Liver (tissue), 3 donors: Measurements from ENCODE around the gene SGPL1.

Experiments
- FOXA1 ChIP-seq: IDR thresholded peaks from 2 replicates; pipeline ENCODE4 v1.6.1; 2016; ENCODE audit warnings: antibody characterized with exemption
- GABPA ChIP-seq, 2 donors: IDR thresholded peaks in 1 of 2; conservative IDR thresholded peaks in 1 of 2; 2 replicates each; pipeline ENCODE4 v1.6.1; 2016; ENCODE audit warnings: antibody characterized with exemption in 2 of 2, mild to moderate bottlenecking in 1 of 2, moderate library complexity in 1 of 2
- JUND ChIP-seq, 2 donors: IDR thresholded peaks; 2 replicates each; pipeline ENCODE4 v1.6.1; 2016; ENCODE audit warnings: antibody characterized with exemption in 2 of 2
- NR2F2 ChIP-seq: IDR thresholded peaks from 2 replicates; pipeline ENCODE4 v1.6.1; 2016; ENCODE audit warnings: antibody characterized with exemption
- RAD21 ChIP-seq, 2 donors: IDR thresholded peaks; 2 replicates each; pipeline ENCODE4 v1.6.1; 2016; ENCODE audit warnings: antibody characterized with exemption in 2 of 2, mild to moderate bottlenecking in 2 of 2
- RXRA ChIP-seq, 2 donors: IDR thresholded peaks; 2 replicates each; pipeline ENCODE4 v1.6.1; 2017 to 2018; ENCODE audit warnings: antibody characterized with exemption in 2 of 2, mild to moderate bottlenecking in 1 of 2
- SP1 ChIP-seq: IDR thresholded peaks from 2 replicates; pipeline ENCODE4 v1.6.1; 2018; ENCODE audit warnings: antibody characterized with exemption, mild to moderate bottlenecking
- TAF1 ChIP-seq: conservative IDR thresholded peaks from 2 replicates; pipeline ENCODE4 v1.6.1; 2016; ENCODE audit warnings: antibody characterized with exemption, mild to moderate bottlenecking
- YY1 ChIP-seq: IDR thresholded peaks from 2 replicates; pipeline ENCODE4 v1.6.1; 2016; ENCODE audit warnings: antibody characterized with exemption, mild to moderate bottlenecking
- TF ChIP-seq, protein P1 (sequence below): IDR thresholded peaks from 2 replicates; pipeline ENCODE4 v1.6.1; 2016; ENCODE audit warnings: antibody characterized with exemption, mild to moderate bottlenecking
- TF ChIP-seq, protein P2 (sequence below): fragments of 150-350 bp; IDR thresholded peaks from 2 replicates; pipeline ENCODE4 v1.5.1; 2017; ENCODE audit warnings: improper control_type of control experiment, low read depth, low read length; ENCODE audit not compliant: missing input control
- TF ChIP-seq, protein P3 (sequence below): IDR thresholded peaks from 2 replicates; pipeline ENCODE4 v1.6.1; 2016; ENCODE audit warnings: antibody characterized with exemption
- TF ChIP-seq, protein P4 (sequence below): IDR thresholded peaks from 2 replicates; pipeline ENCODE4 v1.6.1; 2016; ENCODE audit warnings: antibody characterized with exemption
- TF ChIP-seq, protein P5 (sequence below): IDR thresholded peaks from 2 replicates; pipeline ENCODE4 v1.6.1; 2016; ENCODE audit warnings: antibody characterized with exemption
- donor health status: healthy.
- donor health status: healthy.

DNA sequence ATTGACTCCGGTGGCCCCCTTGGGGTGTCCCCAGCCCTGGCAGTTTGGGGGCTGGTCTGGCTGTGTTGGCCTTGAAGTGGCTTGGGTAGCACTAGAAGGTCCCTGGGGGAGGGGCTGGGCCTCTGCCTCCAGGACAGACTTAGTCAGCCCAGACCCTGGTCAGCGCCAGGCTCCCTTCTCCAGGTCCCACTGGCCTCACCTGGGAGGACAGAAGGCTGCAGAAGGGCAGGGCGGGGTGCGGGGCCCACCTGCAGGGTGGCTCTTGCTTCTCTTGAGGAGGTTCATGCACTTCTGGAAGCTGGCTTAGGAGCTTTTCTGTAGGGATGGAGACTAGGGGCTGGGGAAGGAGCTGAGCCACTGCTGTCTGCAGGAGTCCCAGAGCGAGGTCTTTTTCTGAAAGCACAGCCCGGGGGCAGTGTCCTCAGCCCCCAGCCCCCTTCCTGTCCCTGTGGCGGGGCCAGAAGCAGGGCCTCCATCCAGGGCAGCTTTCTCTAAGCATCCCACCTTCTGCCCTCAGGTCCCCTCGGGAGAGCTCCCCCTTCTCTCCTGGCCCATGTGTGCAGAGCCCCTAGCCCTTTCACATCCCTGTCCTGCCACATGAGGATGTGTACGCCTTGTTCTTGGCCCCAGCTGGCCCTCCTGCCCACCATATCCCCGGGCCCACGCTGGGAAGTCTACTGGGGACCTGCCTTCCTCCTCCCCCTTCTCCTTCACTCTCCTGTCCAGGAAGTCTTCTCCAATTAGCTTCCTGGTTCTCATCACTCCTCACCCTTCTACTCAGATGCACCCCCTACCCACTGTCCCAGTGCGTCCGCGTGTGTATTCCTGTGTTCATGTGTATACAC is 41.6 kb upstream of the SGPL1 start:
- TF ChIP-seq, protein P1, sequence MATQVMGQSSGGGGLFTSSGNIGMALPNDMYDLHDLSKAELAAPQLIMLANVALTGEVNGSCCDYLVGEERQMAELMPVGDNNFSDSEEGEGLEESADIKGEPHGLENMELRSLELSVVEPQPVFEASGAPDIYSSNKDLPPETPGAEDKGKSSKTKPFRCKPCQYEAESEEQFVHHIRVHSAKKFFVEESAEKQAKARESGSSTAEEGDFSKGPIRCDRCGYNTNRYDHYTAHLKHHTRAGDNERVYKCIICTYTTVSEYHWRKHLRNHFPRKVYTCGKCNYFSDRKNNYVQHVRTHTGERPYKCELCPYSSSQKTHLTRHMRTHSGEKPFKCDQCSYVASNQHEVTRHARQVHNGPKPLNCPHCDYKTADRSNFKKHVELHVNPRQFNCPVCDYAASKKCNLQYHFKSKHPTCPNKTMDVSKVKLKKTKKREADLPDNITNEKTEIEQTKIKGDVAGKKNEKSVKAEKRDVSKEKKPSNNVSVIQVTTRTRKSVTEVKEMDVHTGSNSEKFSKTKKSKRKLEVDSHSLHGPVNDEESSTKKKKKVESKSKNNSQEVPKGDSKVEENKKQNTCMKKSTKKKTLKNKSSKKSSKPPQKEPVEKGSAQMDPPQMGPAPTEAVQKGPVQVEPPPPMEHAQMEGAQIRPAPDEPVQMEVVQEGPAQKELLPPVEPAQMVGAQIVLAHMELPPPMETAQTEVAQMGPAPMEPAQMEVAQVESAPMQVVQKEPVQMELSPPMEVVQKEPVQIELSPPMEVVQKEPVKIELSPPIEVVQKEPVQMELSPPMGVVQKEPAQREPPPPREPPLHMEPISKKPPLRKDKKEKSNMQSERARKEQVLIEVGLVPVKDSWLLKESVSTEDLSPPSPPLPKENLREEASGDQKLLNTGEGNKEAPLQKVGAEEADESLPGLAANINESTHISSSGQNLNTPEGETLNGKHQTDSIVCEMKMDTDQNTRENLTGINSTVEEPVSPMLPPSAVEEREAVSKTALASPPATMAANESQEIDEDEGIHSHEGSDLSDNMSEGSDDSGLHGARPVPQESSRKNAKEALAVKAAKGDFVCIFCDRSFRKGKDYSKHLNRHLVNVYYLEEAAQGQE, result no peak
- TF ChIP-seq GABPA (IDR thresholded peaks at IDR 0.05 in 1 of 2, conservative IDR thresholded peaks at IDR 0.05 in 1 of 2) (no peak), RAD21 (IDR thresholded peaks at IDR 0.05) (no peak), NR2F2 (no peak), SP1 (no peak), FOXA1 (no peak), TAF1 (no peak), YY1 (no peak), JUND (IDR thresholded peaks at IDR 0.05) (no peak), RXRA (IDR thresholded peaks at IDR 0.05) (no peak)
- TF ChIP-seq, protein P2, sequence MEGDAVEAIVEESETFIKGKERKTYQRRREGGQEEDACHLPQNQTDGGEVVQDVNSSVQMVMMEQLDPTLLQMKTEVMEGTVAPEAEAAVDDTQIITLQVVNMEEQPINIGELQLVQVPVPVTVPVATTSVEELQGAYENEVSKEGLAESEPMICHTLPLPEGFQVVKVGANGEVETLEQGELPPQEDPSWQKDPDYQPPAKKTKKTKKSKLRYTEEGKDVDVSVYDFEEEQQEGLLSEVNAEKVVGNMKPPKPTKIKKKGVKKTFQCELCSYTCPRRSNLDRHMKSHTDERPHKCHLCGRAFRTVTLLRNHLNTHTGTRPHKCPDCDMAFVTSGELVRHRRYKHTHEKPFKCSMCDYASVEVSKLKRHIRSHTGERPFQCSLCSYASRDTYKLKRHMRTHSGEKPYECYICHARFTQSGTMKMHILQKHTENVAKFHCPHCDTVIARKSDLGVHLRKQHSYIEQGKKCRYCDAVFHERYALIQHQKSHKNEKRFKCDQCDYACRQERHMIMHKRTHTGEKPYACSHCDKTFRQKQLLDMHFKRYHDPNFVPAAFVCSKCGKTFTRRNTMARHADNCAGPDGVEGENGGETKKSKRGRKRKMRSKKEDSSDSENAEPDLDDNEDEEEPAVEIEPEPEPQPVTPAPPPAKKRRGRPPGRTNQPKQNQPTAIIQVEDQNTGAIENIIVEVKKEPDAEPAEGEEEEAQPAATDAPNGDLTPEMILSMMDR, result no peak
- TF ChIP-seq, protein P3, sequence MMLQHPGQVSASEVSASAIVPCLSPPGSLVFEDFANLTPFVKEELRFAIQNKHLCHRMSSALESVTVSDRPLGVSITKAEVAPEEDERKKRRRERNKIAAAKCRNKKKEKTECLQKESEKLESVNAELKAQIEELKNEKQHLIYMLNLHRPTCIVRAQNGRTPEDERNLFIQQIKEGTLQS, result no peak
- TF ChIP-seq, protein P4, sequence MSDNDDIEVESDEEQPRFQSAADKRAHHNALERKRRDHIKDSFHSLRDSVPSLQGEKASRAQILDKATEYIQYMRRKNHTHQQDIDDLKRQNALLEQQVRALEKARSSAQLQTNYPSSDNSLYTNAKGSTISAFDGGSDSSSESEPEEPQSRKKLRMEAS, result no peak
- TF ChIP-seq, protein P5, sequence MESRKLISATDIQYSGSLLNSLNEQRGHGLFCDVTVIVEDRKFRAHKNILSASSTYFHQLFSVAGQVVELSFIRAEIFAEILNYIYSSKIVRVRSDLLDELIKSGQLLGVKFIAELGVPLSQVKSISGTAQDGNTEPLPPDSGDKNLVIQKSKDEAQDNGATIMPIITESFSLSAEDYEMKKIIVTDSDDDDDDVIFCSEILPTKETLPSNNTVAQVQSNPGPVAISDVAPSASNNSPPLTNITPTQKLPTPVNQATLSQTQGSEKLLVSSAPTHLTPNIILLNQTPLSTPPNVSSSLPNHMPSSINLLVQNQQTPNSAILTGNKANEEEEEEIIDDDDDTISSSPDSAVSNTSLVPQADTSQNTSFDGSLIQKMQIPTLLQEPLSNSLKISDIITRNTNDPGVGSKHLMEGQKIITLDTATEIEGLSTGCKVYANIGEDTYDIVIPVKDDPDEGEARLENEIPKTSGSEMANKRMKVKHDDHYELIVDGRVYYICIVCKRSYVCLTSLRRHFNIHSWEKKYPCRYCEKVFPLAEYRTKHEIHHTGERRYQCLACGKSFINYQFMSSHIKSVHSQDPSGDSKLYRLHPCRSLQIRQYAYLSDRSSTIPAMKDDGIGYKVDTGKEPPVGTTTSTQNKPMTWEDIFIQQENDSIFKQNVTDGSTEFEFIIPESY, result no peak
